ELR (cell line): ENCODE measurements around the gene ERBB4.

ENCODE experiments used
- DNase-seq: peaks from one replicate; pipeline ENCODE4 v3.0.0-alpha.2; 2015; ENCODE audit warnings: low read depth

ERBB4 gene

DNA sequence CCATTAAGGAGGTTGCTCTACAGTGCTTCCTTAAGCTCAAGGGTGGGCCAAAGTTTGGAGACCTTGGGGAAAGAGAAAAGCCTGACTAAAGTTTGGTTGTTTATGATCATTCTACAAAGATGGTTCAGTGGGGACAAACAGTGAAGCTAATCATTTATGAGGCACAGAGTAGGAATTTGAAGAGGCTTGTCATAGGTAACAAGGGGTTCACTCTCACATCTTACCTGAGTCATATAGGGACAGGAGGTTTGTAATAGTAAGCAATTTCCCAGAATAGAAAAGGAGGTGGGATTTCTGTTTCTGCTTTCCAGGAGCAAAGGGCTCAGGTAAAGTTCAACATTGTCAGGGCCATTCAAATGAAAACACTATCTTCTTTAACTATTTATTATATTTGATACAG, 1194.3 kb downstream of the ERBB4 start:
- no peak for DNase-seq

DNA sequence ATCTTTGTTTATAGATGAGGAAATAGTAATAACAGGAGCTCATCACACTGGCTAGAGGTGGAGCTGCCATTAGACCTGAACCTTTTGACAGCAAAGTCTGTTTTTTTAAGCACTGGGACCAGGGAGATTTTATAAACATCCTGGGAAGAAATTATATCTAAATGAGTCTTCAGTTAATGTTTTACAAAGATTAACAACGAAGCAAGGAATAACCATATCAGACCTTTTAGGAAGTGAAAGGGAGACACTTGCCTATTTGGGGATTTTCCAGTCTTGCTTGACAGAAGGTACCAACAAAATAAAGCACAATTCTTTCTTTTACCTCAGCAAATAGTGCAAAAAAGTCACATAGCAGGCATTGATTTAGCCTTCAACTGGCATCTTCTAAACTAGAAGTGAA, 1205.2 kb downstream of the ERBB4 start:
- DNase-seq = no peak

DNA sequence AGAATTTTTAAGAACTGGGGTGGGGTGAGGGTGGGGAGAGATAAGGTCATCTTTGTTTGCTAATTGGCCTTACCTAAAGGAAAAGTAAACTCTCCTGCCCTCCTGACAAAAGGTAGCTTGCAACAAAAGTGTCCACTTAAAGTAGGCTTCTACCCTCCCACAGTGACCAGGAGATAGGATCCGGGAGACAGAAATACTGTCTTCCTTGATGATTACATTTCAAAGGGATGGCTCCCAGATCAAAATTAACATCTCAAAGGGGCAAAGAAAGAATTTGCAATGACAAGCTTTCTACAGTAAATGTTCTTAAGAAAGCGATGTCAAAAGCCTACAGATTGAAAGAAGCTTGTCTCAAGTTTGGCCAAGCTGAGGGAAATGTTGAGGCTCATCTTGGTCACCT, 1206.9 kb downstream of the ERBB4 start:
- DNase-seq = no peak

DNA sequence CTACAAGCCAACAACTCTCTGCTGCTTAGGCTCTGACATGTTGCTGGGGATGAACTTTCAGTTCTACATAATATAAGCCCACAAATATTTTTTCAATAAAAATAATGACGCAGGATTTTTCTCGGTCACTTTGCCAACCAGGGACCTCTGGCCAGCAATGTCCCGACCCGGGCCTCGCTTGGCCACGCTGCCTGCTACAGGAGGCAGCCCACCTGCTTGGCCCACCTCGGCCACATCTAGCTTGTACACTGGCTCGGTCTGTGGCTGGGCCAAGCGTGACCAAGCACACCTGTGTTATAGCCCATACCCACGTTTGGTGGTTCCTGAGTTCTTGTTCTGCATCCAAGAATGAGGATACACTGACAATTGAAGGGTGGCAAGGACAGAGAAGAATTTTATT, 1208.7 kb downstream of the ERBB4 start:
- no peak for DNase-seq

DNA sequence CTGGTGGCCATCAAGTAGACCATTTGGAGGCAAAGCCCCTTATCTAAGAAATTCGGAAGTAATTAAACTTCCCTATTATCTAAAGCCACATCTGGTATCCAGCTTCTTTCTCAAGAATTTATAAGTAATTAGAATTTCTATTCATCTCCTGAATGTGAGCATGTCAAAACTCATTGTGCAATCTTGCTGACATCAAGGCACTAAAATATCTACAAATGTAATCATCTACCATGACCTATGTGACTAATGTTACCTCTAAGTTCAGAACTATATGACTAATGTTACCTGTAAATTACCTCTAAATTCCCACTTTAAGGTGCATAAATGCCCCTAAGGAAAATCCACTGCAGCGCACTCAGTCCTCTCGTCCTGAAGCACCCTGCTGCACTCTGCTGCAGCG, 1209.2 kb downstream of the ERBB4 start:
- DNase-seq = peak; percentile 6

DNA sequence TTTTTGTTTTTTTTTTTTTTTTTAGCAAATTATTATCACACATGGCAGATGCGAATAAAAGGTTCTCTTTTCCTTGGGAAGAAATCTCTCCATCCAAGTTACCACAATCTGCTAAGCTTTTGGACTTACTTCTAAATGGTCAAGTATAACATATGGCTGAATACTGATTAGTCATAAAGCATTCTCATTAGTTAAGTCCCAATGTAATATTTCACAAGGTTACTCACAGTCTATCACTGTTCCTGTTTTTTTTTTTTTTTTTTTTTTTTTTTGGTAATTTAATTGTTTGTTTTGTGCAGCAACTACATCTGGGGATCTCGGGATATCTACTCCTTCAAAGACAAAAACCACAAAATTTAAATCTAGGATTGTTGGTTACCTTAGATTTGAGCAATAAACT, 1210.5 kb downstream of the ERBB4 start:
- DNase-seq = peak; percentile 27
